GM12891 (cell line): ENCODE data around the gene SPIRE1.

Source experiments
- DNase-seq: peaks from one replicate; pipeline ENCODE4 v3.0.0; 2011; ENCODE audit warnings: low spot score; ENCODE audit not compliant: insufficient read length
- FAIRE-seq: peaks from 2 replicates; lab custom pipeline; 2011; peaks lifted over from hg19 to GRCh38; lab: Jason Lieb, UNC
- PAX5 ChIP-seq: IDR thresholded peaks from 2 replicates; pipeline ENCODE4 v1.6.1; 2011; ENCODE audit warnings: low read length, moderate library complexity, mild to moderate bottlenecking; ENCODE audit not compliant: insufficient read depth, severe bottlenecking
- POLR2A ChIP-seq: IDR thresholded peaks from 2 replicates; pipeline ENCODE4 v1.6.1; 2011; ENCODE audit warnings: low read depth, low read length, control low read depth
- POLR2AphosphoS5 ChIP-seq: IDR thresholded peaks from 2 replicates; pipeline ENCODE4 v1.6.1; 2011; ENCODE audit warnings: low read depth, low read length, control low read depth
- POU2F2 ChIP-seq: IDR thresholded peaks from 2 replicates; pipeline ENCODE4 v1.6.1; 2011; ENCODE audit warnings: low read depth, mild to moderate bottlenecking, control low read depth, low read length, moderate library complexity
- SPI1 ChIP-seq: IDR thresholded peaks from 2 replicates; pipeline ENCODE4 v1.6.1; 2011; ENCODE audit warnings: low read depth, low read length, control low read depth
- TAF1 ChIP-seq: IDR thresholded peaks from 2 replicates; pipeline ENCODE4 v1.6.1; 2011; ENCODE audit warnings: low read depth, low read length, control low read depth

Gene SPIRE1

DNA sequence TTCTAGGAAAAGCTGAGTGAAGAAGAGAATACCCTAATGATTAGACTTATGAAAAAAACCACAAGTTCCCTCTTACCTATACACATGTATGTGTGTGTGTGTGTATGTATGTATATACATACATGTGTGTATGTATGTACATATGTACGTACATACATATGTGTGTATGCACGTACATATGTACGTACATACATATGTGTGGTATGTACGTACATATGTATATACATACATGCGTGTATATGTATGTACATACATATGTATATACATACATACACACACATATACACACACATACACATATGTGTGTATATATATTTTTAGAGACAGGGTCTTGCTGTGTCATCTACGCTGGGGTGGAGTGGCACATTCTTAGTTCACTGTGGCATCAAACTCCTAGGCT, 196.6 kb downstream of the SPIRE1 start:
- DNase-seq (no peak), FAIRE-seq (peak; percentile 72)
- TF ChIP-seq POLR2A (no peak), POU2F2 (no peak), SPI1 (no peak), PAX5 (no peak), POLR2AphosphoS5 (no peak), TAF1 (no peak)

DNA sequence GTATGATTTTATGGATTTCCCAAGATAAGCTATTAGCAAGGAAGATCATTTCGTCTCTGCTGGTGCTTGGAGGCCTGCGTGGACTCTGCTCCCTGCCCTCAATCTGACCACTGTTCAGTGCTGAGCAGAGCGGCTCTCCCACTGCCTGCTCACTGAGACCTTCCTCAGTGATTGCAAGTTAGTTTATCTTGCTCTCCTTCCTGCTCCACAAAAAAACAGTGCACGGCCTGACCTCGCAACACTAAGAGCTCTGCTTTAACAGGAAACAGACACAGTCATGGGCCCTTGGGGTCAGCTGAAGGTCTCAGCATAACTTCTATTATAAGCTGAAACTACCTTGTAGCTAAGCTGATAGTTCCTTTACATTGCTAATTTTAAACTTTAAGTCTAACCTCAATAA, 197.0 kb downstream of the SPIRE1 start:
- no peak for FAIRE-seq
- no peak for TF ChIP-seq PAX5
- TF ChIP-seq SPI1, result no peak
- no peak for TF ChIP-seq POU2F2
- TF ChIP-seq POLR2AphosphoS5, result no peak
- TF ChIP-seq POLR2A, result no peak
- no peak for TF ChIP-seq TAF1
- no peak for DNase-seq

DNA sequence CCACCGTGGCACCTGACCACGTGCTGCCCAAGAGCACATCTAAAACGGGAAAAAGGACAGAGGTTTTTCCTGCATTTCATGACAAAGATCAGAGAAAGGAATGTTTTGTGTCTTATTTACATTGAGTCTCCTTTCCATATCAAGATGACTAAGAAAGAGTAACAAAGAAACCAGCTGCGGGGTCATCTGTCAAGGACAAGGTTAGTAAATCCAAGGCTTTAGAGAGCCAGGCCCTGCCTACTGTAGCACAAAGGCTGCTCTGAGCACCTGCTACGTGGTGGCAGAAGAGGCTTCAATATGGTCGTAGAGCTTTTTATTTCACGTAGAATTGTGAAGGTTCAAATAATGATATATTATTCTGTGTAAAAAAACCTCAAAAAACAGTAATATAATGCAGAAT, 199.1 kb downstream of the SPIRE1 start:
- DNase-seq (no peak), FAIRE-seq (no peak)
- TF ChIP-seq SPI1 (no peak), POLR2AphosphoS5 (no peak), TAF1 (no peak), POLR2A (no peak), POU2F2 (no peak), PAX5 (no peak)

DNA sequence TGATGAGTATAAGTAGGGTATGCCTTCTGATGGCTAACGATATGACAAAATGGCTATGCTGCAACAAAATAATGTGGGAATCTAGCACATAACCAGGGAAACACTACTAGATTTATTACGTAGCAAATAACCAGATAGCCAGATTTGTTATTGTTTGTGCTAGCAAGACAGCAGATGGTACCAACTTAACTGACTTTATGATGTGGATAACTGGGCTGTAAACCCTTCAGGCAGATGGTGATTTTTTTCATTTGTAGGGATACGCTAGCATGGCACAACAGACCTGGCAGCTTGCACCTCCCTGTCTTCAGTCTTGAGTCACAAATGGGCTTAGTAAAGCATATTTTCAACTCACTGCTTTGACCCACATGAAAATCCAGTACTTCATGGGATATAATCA, 201.5 kb downstream of the SPIRE1 start:
- FAIRE-seq (no peak), DNase-seq (no peak)
- TF ChIP-seq POLR2A (no peak), TAF1 (no peak)

DNA sequence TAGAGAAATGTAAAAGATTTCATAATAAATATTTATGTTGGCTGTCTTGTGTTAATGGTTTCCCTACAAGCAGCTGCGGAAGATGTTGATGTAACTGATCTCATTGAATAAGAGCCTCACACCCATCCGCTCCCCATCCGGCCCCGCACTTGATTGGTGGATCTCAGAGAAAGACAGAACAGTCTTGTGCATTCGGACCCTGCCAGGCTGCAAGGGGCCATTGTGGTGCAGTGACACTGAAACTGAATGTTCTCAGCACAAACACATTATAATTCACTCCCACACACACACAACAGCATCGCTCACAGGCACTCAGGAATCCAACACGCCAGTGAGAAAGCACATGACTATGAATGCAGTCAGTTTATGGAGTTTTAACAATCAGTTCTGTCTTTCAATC, 202.4 kb downstream of the SPIRE1 start:
- DNase-seq (no peak), FAIRE-seq (no peak)
- no peak for TF ChIP-seq POLR2AphosphoS5

DNA sequence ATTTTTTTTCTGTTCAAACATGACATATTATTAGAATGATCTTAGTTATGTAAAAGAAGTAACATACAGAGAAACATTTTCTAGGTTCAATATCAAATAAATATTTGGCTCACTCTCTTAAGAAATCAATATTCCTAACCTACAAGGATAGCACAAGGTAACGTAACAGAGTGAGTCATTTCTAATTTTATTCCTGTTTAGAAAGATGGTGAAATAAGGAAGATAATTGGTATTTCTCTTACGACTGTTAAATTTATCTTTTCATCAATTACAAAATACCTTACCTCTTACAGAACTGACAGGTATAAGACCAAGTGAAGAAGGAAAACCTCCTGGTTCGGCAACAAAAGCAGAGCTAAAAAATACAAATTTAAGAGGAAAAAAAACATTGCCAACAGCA, 205.1 kb downstream of the SPIRE1 start:
- FAIRE-seq (no peak), DNase-seq (no peak)
- no peak for TF ChIP-seq TAF1
- no peak for TF ChIP-seq SPI1

DNA sequence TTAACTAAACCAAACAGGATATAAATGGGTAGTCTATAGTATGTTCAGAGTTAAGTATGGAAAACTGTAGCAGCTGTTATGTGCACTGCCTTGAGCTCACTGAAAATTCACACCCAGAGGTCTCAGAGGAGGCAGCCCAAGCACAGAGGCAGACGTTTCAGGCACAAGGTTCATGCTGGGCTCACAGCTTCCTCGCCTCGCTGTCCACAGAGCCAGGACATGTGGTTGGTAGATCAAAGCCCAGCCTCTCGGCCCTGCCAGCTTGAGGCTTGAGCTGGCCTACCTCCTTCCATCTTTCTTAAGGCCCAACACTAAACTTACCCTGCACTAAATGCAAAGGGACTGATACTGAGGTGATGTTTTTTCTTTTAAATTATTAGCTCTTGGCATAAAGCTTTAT, 206.5 kb downstream of the SPIRE1 start:
- DNase-seq (no peak), FAIRE-seq (no peak)
- TF ChIP-seq SPI1 (no peak), TAF1 (no peak), PAX5 (no peak), POLR2AphosphoS5 (no peak), POU2F2 (no peak), POLR2A (no peak)

DNA sequence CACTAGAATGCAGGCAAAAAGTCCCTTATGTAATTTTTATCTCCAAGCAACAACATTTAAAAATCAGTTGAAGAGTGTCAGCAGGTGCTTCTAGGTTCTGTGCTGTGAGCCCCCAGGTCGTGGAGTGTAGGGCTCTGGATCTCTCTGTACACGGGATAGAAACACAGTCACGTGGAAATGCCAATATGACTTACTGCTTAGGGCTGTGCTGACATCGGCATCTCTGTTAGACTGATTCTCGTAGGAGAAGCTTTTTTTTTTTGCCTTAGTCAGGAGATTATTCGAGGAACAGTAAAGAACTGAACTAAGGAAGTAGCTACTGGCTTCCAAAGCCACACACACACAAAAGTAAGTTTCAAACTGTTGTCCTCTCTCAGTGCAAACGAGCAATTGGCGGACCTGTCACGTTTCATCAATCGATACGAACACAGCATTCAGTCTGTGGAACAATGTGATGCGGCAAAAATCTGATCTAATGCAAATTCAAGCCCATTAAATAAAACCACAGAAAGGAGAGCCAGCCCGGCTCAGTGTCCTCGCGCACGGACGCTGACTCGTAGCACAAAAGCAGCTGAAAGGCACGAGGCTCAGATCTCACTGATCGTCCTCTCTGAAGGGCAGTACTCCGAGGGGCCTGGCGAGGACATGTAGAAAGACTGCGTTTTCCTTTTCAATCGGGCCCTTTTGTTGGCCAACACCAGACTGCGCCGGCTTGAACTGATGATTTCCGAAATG, 208.7 kb downstream of the SPIRE1 start:
- TF ChIP-seq SPI1 (no peak), POLR2AphosphoS5 (no peak), TAF1 (no peak), POLR2A (no peak), PAX5 (no peak), POU2F2 (no peak)
- DNase-seq, result no peak
- no peak for FAIRE-seq

DNA sequence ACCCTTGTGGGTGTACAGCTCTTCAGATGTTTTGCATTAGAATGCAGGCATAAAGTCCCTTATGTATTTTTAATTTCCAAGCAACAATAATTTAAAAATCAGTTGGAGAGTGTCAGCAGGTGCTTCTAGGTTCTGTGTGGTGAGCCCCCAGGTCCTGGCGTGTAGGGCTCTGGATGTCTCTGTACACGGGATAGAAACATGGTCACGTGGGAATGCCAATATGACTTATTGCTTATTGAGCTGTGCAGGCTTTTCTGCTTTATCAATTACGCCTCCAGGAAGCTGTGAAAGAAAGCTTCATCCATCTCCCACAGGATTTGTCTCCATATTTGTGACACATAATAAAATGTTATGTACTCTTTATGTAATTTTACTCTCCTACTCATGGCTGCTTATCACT, 212.4 kb downstream of the SPIRE1 start:
- FAIRE-seq (no peak), DNase-seq (no peak)
- no peak for TF ChIP-seq POLR2A
- no peak for TF ChIP-seq SPI1

DNA sequence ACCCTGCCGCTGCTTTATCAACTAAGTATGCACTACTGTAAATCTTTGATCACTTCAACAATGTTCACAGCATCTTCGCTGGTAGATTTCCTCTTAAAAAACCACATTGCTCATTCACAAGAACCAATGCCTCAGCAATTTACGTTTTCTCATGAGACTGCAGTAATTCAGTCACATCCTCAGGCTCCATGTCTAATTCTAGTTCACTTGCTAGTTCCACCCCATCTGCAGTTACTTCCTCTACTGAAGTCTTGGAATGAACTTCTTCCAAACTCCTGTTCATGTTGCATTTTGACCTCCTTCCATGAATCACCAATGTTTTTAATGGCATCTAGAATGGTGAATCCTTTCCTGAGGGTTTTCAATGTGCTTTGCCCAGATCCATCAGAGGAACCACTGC, 214.4 kb downstream of the SPIRE1 start:
- no peak for TF ChIP-seq SPI1
- no peak for TF ChIP-seq POLR2AphosphoS5
- no peak for TF ChIP-seq PAX5
- no peak for TF ChIP-seq POU2F2
- TF ChIP-seq POLR2A, result no peak
- FAIRE-seq (no peak), DNase-seq (no peak)

DNA sequence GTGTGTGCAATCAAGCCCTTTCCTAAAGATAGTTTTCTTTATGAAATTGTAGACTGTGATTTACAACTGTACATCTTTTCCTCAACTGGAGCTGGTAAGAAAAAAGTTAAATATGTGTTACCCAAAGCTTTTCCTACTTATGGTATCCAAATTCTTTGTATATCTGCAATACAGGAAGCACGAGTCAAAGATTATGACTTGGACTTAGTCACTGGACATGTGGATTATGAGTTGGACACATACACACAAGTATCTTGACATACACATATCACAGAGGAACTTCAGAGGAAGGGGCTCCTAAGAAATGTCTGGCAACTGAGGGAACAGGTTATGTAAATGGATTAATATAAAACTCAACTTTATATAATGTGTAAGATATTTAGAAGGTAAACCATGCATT, 215.0 kb downstream of the SPIRE1 start:
- no peak for DNase-seq
- TF ChIP-seq TAF1 (no peak), POU2F2 (no peak), POLR2A (no peak), POLR2AphosphoS5 (no peak), SPI1 (no peak), PAX5 (no peak)
- no peak for FAIRE-seq
